ENCODE data around the gene IL10RB.

Gene IL10RB

DNA sequence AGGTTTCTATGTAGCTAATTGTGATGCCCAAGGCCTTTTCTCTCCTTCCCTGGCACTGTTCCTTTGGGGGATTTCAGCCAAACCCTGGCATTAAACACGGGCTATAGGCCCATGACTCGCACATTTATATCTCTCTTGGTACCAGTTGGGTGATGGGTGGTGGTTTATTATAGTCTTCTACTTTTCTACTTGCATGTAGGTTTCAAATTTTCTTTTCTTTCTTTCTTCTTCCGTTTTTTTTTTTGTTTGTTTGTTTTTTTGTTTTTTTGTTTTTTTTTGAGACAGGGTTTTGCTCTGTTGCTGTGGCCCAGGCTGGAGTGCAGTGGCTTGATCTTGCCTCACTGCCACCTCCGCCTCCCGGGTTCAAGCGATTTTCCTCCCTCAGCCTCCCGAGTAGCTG, 1.1 kb downstream of the IL10RB start:
- no peak for DNase-seq (ENCODE audit: low read depth)

- DNase-seq (ENCODE audit: low read depth) = no peak
Measured at GRCh38 chr21:33268393-33268736, 2.2 kb downstream of the IL10RB start.

DNA sequence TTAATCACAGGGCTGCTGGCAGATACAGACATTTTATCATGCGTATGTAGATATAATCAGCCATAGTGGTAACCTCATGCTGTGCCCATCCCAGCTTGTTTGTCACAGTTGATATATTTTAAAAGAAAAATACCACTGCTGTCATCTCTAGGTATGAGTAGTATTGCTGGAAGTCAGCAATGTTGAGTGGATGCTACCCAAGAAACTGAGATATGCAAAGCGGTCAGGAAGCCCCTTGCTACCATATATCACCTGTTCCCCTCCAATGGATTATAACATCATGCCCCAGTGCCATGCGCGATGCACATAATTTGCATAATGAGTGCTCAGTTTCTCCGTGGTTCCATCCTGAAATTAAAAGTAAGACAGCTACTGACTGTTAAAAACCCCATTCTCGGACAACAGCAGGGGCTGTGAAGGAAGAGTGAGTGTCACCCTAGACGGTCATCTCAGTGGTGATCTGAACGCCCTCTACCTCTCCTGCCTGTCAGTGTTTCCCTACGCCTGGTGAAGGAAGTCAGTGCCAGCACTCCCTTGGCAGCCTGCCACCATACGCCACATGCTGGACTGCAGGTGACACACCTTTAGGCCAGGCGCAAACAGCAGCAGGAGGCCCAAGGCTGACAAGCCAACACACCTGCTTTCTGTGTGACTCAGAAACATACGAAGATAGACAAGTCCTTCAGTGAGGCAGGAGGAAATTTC, 2.7 kb downstream of the IL10RB start:
- DNase-seq (ENCODE audit: low read depth) = no peak

DNA sequence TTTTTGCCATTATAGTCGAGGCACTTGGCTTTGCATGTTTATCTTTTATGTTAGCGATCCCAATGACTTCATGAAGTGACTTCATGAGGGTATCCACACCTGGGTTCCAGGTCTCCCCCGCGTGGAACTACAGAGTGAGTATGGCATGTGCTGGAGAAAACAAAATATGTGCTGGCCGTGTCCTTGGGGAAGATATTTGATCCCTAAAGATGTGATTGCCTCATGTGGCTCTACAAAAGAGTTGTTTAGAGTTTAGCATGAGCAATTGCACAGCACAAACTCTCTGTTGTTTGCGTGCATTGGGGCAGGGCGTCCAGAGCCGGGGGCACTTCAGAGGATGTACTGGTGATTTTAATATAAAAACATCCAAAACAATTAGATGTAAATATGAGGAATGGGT, 4.8 kb downstream of the IL10RB start:
- no peak for DNase-seq (ENCODE audit: low read depth)

- DNase-seq (ENCODE audit: low read depth) = no peak
Measured at GRCh38 chr21:33273044-33273443, 6.9 kb downstream of the IL10RB start.

DNA sequence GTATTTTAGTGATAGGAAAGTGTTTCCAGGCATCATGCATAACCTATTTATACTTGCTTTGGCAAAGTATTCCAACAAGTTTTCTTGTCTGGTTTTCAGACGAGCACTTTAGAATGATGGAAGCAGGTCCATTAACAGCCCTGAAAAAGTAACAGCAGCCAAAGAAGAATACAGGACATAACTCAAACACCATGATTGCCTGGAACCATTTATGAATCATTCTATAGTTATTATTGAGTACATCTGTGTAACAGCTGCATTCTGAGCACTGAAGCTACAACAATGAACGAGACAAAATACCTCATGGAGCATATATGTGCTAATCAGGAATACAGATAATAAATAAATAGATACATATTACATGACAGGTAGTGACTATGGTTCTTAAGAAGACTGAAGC, 12.6 kb downstream of the IL10RB start:
- DNase-seq (ENCODE audit: low read depth) = peak; percentile 27

DNA sequence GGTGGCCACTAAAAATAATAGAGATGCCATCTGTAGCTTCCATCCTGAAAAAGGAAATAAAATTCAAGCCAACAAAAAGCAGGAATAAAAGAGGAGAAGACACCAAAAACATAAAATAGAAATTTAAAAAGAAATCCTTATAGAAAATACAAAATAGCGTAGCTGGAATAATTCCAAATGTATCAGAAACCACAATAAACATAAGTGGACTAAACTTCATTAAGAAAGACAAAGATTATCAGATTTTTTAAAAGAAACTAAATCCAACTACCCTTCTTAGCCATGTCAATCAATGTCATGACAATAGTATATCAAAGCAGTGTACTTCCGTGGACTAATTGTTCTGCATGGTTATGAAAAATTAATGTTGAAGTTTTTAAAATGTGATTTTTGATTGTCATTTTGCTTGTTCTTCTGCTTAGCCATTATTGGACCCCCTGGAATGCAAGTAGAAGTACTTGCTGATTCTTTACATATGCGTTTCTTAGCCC, 13.2 kb downstream of the IL10RB start:
- DNase-seq (ENCODE audit: low read depth) = no peak

GRCh38 chr21:33281096-33281652, 15.0 kb downstream of the IL10RB start:
- DNase-seq (ENCODE audit: low read depth) = no peak

- no peak for DNase-seq (ENCODE audit: low read depth)
Measured at GRCh38 chr21:33283203-33283602, 17.0 kb downstream of the IL10RB start.

DNA sequence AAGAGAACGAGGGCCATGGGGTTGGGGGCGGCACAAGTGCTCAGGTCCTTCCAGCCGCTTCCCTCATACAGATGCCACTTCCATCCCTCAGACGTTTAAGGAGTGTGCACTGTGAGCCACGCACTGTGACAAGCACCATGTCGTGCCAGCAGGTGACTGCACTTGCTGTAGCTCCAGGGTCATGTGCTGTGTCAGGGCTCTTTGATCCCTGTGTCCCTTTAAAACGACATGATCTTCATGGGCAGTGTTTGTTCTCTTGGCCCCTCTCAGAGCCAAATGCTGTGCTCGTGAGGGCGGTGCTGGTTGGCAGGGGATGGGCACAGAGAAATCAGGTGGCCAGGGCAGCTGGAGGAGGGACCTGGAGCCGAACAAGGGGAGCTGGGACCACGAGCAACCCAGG, 19.9 kb downstream of the IL10RB start:
- no peak for DNase-seq (ENCODE audit: low read depth)

GRCh38 chr21:33286600-33287456, 20.7 kb downstream of the IL10RB start:
- peak; percentile 82 for DNase-seq (ENCODE audit: low read depth)

DNA sequence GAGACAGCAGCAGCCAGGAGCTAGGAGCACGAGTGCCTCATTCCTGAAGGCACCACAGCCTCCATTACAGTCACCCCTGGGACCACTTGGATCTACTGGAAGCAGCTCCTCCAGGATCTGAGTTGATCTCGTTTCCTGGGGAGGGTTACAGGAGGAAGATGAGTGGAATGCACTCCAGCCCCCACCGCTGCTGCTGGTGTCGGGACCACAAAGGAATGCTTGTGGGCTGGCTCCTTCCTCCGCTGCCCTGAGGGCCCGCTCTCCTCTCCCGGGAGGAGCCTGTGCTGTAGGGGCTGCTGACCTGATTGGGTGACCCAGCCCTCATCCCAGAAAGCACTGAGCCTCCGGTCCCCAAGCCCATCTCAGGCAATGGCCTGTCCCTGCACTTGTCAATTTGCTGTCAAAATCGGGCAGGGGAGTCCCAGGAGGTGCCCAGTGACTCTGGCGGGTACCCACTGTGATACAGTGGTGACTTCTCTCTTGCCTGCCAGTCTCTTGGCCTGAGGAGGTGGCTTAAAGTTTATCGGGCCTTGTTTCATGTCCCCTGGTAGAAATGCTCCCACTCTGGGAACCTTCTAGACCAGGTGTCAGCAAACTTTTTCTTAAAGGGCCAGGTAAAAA, 23.1 kb downstream of the IL10RB start:
- DNase-seq (ENCODE audit: low read depth) = no peak

DNA sequence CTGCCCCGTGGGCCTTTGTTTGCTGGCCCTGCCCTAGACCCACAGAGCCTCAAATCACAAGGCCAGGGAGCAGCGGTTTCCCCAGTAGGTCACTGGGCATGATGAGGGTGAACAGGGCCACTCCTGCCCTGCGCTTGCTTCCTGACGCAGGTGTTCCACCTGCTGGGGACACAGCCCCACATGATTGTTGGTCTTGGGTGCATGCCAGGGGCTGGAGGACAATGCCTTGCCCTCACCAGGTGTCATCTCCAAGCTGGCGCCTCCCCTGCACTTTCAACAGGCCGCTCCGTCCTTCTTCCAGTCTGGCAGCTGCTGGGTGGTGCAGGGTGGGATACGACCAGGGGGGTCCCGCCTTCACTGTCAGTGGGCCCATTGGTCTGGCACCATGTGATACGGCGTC, 24.3 kb downstream of the IL10RB start:
- DNase-seq (ENCODE audit: low read depth) = no peak

- no peak for DNase-seq (ENCODE audit: low read depth)
Measured at GRCh38 chr21:33291686-33292085, 25.5 kb downstream of the IL10RB start.

GRCh38 chr21:33292724-33293123, 26.6 kb downstream of the IL10RB start:
- no peak for DNase-seq (ENCODE audit: low read depth)

DNA sequence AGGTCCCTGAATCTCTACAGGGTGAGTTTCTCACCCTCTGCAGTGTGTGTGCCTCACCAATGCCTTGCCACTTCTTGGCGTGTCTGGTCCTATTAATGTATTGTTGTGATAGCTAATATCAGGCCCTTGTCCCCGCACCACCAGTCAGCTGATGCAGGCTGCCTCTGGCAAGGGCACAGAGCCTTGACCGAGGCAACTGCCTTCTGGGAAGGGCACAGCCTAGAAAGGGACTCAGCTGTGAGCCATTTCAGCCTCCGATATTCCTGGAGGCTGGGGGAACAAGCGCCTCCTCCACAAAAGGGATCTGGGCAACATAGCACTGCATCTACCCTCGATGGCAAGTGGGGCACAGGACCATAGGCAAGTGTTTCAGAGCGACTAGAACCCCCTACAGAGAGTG, 27.0 kb downstream of the IL10RB start:
- no peak for DNase-seq (ENCODE audit: low read depth)

- DNase-seq (ENCODE audit: low read depth) = no peak
Measured at GRCh38 chr21:33293811-33294216, 27.6 kb downstream of the IL10RB start.

DNA sequence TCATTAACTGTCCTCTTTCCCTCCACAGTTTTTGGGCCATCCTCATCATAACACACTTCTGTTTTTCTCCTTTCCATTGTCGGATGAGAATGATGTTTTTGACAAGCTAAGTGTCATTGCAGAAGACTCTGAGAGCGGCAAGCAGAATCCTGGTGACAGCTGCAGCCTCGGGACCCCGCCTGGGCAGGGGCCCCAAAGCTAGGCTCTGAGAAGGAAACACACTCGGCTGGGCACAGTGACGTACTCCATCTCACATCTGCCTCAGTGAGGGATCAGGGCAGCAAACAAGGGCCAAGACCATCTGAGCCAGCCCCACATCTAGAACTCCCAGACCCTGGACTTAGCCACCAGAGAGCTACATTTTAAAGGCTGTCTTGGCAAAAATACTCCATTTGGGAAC, 30.0 kb downstream of the IL10RB start:
- DNase-seq (ENCODE audit: low read depth) = no peak

DNA sequence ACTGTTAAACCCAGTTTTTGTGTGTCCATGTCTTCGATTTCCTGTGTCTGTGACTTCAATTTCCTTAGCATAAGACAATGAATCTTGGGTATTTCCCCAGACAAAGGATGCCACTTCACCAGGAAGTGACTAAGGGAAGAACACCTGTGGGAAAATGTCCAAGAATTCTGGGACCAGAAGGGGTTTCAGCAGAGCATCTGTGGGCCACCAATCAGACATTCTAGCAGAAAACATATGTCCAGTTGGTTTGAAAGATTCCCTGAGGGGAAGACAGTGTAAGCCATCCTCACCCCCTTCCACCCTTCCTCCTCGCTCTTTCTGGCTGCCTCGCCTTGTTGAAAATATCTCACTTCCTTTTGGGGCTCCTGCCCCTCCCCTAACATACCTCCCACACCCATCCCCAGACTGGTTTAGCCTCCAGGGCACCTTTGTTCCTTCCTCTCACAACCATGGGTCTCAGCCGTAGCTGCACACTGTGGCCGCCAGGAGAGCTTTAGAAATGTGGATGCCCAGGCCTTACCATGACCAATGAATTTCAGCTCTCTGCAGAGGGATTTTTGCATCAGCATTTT, 33.1 kb downstream of the IL10RB start:
- DNase-seq (ENCODE audit: low read depth) = no peak

DNA sequence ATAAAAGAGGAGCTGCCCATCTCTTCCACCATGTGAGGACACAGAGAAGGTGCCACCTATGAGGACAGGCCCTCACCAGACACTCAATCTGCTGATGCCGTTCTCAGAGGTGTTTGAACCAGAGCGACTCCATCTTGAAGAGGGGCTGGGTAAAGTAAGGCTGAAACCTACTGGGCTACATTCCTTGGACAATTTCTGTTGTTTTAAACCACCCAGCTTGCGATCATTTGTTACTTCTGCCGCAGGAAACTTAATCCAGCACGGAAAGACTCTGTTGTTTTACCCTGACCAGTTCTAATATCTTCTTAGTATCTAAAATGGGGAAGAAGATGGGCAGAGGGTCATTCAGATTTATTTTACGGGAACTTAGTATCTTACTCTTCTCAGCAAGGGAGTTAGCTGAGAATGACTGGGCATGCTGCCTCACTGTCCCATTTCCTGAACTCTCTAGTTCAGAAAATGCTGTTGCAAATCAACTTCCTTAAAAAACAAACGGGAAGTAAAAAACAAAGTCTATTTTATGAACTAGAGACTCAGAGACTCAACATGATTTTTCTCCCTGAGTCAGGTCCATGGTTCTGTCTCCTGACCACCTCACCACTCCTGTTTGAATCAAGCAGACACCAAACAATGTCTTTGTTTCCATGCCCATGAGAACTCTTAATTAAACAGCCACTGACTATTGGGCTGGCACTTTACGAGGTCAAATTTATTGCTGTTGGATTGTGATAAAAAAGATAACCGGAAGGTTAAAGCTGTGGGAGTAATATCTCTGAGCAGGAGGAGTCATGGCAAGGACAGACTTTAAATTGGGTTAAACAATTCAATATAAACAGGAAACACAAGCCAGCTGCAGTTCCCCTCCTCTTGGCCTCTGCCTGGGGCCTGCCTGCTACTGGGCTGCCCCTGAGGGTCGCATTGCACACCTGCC, 34.8 kb downstream of the IL10RB start:
- no peak for DNase-seq (ENCODE audit: low read depth)

- no peak for DNase-seq (ENCODE audit: low read depth)
Measured at GRCh38 chr21:33301632-33302002, 35.5 kb downstream of the IL10RB start.
